ENCODE data around the gene BTD.
"Not testable (repeated sequence)": the region's sequence is repeated elsewhere in the genome, so short reads cannot be mapped to it uniquely, and the experiment has no call there.

Gene BTD

DNA sequence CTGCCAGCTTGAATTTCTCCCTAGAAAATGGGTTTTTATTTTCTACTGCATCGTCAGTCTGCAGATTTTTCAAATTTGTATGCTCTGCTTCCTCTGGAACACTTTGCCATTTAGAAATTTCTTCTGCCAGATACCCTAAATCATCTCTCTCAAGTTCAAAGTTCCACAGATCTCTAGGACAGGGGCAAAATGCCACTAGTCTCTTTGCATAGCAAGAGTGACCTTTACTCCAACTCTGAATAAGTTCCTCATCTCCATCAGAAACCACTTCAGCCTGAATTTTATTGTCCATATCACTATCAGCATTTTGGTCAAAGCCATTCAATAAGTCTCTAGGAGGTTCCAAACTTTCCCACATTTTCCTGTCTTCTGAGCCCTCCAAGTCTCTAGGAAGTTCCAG lies 3.0 kb downstream of the BTD start:
- not testable (repeated sequence) for DNase-seq (ENCODE audit: low read depth)

DNA sequence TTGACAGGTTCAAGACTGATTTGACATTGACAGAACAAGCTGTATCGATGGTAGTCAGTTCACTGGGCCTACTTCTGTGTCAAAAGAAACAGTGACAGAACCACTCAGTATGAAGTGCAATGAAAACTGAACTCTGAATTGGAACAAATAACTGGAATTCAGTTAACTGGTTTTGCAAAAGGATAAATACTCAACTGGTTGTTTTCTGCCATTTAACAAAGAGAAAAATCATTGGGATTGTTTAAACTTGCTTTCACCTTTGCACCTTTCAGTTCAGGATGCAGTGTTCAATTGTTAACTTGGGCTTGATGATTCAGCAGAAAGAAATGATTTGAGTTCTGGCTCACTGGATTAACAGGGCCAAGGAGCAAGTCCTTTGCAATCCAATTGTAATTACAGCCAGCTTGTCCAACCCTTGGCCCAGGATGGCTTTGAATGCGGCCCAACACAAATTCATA lies 4.9 kb downstream of the BTD start:
- no peak for DNase-seq (ENCODE audit: low read depth)

DNA sequence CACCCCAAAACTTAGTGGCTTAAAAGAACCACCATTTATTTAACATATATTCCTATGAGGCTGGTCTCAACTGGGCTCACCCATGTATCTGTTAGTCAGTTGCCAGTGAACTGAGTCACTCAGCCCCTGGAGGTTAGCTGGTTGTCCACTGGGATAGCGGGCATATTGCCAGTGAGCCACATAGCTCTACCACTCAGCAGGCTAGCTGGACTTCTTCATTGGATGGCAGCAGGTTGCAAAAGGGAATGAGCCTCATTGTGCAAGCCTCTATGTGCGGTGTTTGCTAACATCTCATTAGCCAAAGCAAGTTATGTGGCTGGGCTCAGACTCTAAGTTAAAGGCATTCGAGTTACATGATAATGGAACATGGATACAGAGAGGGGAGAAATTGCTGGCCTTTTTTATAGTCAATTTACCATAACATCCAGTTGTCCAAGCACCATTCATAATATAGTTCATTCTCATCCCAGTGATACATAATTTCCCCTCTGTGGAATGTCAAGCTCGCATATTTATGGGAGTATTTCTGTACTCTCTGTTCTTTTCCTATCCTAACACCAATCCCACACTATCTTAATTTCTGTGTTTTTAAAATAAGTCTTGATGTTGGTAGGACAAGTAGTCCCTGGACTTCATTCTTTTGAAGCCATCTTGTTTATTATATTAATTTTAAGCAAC lies 8.7 kb downstream of the BTD start:
- DNase-seq (ENCODE audit: low read depth): no peak

DNA sequence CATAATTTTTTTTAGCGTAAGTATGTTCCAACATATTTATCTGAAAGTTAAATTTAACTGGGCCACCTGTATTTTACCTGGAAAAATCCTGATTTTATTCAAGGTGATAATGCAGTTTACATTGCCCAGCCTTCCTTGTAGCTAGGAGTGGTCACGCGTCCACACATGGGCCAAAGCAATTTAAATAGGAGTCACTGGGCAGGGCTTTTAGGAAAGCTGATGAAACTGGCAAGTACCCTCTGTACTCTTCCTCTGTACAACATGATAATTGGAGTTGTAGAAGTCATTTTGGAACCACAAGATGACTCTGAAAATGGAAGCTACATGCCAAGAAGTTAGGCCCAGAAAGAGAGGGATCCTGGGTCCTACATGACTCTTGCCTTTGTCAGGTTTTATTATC lies 9.5 kb downstream of the BTD start:
- DNase-seq (ENCODE audit: low read depth): no peak

DNA sequence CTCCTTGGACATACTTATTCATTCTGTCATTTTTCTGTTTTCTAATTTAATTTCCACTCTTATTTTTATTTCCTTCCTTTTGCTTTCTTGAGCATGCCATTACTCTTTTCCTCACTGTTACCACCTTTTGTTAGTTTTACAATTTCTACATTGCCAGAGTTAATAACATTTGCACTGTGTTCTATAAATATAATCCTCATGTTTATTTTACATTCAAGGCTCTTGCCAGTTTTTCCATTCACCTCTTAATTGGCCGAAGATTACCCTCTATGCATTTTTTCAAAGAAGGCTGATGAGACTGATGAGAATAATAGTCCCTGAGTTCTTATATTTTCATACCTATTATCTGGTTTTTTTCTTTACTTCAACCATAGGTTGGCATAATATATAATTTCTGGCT lies 10.5 kb downstream of the BTD start:
- DNase-seq (ENCODE audit: low read depth): no peak

DNA sequence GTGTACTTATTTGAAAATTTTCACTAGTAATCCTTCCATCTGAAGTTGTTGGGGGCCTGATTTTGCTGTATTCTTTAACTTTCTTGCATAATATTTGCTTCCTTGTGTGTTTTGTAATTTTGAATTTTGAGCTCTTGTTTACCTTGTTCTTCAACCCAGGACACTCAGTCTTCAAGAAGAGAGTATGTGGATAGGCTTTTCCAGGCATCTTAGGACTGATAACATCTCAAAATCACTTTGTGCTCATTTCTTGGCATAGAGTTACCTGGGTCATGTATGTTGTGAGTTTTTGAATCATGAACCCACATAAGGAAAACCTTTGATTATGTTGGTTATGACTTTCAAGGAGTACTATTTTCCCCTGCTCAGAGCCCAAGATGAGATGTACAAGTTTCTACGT lies 13.4 kb downstream of the BTD start:
- DNase-seq (ENCODE audit: low read depth): no peak

DNA sequence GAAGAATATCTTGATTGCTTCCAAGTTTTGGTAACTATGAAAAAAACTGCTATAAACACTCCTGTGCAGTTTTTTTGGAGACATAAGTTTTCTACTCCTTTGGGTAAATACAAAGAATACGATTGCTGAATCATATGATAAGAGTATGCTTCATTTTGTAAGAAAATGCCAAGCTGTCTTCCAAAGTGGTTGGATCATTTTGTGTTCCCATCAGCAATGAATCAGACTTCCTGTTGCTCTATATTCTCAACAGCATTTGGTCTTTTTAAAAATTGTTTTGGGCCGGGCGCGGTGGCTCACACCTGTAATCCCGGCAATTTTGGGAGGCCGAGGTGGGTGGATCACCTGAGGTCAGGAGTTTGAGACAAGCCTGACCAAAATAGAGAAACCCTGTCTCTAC lies 14.5 kb downstream of the BTD start:
- no peak for DNase-seq (ENCODE audit: low read depth)

DNA sequence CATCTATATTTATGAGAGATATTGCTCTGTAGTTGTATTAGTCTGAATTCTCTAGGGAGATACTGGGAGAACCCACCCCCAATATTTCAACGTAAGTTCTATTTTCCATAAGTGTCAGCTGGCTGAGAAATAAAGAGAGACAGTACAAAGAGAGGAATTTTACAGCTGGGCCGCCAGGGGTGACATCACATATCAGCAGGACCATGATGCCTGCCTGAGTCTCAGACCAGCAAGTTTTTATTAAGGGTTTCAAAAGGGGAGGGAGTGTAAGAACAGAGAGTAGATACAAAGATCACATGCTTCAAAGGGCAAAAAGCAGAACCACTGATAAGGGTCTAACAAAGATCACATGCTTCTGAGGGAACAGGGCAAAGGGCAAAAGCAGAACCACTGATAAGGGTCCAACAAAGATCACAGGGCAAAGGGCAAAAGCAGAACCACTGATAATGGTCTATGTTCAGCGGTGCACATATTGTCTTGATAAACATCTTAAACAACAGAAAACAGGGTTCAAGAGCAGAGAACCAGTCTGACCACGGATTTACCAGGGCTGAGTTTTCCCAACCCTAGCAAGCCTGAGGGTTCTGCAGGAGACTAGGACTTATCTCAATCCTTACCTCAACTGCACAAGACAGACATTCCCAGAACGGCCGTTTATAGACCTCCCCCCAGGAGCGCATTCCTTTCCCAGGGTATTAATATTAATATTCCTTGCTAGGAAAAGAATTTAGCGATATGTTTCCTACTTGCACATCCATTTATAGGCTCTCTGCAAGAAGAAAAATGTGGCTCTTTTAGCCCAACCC lies 18.3 kb downstream of the BTD start:
- not testable (repeated sequence) for DNase-seq (ENCODE audit: low read depth)

DNA sequence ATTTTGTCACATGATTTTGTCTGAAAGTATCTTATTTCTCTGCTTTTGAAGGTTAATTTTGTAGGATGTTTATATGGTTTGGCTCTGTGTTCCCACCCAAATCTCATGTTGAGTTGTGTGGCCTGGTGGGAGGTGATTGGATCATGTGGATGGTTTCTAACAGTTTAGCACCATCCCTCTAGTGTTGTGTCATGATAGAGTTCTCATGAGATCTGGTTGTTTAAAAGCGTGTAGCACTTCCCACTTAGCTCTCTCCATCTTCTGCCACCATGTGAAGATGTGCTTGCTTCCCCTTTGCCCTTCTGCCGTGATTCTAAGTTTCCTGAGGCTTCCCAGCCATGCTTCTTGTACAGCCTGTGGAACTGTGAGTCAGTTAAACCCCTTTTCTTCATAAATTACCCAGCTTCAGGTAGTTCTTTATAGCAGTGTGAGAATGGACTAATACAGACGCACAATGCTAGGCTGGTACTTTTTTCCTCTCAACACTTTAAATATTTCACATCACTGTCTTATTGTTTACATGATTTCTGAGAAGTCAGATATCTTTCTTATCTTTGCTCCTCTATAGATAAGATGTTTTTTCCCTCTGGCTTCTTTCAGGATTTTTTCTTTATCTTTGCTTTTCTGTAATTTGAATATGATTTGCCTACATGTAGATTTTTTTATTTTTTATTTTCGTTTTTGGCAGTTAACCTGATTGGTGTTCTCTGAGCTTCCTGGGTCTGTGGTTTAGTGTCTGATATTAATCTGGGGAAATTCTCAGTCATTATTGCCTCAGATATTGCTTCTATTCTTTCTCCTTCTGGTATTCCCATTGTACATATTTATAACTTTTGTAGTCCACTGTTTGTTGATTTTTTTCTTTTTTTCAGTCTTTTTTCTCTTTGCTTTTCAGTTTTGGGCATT lies 22.2 kb downstream of the BTD start:
- no peak for DNase-seq (ENCODE audit: low read depth)

DNA sequence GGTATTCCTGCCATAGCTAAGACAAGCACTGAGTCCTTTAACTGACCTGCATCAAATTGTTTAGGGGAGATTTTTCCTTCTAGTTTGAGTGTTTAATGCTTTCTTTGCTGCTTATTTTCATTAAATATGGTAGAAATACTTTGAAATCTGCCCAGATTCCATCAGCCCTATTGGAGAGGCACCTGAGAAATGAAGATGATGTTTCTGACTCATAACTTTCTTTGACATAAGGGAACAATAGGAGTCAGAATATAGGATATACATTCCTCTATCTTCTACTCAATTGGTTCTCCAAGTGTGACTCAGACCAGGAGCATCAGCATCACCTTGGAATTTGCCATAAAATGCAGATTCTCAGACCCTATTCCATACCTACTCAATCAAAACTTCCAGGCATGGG lies 27.4 kb downstream of the BTD start:
- no peak for DNase-seq (ENCODE audit: low read depth)

DNA sequence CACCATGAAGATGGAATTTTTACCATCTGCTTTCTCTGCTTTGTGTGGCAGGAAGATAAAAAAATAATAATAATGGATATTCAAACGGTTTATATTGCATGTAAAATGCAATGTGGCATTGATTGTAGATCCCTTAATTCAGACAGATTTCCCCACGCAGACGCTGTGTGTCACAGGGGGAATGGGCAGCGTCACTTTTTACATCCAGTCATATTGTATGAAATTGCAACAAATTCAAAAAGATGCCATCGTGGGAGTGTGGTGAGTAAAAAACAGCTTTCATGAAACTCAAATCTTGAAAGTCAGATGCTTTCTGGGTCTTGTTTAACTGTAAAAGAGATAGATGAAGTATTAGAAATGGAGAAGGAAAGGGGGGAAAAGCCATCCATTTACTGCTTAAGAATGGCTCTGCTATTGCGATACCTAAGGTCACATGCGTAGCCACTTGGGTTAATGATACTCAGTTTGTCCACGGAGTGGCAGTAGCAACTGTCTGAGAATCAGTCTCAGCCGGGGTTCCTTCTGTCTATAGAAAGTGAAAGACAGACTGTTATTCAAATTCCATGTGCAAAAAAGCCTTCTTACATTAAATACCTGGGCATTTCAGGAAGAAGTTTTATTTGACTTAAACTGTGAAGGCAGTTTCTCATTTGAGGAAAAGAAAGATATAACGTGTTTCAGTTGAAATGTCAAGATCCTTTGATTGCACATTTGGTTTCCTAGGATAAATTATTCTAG lies 28.5 kb downstream of the BTD start:
- peak; percentile 50 for DNase-seq (ENCODE audit: low read depth)

DNA sequence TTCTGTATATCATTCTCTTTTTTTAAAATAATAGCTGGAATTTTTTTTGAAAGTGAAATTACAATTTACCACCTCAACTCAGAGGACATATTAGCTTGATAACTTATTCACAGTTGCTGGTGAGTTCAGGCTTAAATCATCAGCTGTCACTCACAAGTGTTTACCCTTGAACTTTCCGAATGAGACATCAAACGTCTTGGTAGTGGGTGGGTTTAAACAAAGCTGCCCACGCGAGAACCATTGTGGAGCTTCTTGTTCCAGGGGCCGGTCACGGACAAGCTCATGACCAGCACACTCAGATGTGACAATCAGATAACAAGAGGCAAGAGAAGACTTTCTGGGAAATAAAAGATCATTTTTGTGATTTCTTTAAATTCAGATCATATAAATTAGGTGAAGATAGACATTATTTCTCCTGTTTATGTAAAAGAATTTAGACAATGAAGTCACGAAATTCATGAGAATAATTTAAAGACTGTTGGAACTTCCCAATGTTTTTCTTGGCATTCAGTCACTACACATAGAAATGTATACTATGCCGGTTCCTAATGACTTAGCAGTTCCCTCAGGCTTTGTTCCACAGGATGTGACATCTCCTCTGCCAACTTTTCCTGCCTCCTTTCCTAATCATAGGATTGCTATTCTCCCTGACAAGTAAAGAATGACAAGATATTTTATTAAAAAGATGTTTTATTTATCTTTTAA lies 29.3 kb downstream of the BTD start:
- no peak for DNase-seq (ENCODE audit: low read depth)

DNA sequence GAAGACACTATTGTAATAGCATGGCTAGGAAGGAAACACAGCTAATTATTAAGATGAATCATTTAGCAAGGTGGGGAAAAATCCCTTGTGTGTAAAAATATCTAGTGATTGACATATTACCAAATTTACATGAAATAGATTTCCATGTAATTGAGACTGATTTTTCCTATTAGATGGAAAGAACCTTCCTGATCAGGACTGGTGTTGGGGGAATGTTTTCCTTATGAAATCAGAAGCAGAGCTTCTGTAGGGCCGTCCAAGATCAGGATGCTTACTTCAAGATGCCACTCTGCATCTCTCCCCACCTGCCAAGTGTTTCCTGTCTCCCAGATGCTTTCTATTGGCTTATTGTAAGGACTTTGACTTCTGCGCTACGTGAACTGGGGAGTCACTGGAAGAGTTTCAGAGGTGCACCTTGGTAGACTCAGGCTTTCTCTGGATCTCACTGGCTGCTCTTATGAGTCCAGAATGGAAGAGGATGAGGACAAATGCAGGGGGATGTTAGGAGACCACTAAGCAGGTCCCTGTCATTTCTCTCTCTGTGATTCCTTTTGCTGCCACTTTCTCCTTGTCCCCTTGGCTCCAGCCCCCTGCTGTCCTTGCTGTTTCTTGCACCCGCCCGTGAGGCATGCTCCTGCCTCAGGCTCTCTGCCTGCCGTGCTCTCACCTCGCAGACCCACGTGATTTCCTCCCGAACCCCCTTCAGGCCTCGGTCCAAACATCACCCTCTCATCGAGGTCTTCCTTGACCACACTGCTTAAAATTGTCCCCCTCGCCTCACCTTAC lies 30.1 kb downstream of the BTD start:
- DNase-seq (ENCODE audit: low read depth): no peak

DNA sequence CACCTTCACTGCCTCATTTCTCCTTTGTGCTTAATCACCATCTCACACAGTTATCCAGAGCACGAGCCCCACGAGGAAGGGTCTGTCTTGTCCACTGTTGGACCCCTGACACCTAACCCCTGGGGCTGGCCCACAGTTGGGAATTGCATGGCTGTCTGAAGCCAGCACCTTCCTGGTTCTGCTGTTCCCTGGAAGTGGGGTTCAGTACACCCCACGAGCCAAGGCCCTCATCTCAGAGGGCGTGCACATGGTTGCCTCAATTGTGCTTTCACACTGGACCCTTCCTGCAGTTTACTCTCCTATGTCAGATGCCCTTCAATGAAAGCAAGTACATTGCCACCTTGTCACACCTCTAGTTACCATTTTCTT lies 30.7 kb downstream of the BTD start:
- no peak for DNase-seq (ENCODE audit: low read depth)

DNA sequence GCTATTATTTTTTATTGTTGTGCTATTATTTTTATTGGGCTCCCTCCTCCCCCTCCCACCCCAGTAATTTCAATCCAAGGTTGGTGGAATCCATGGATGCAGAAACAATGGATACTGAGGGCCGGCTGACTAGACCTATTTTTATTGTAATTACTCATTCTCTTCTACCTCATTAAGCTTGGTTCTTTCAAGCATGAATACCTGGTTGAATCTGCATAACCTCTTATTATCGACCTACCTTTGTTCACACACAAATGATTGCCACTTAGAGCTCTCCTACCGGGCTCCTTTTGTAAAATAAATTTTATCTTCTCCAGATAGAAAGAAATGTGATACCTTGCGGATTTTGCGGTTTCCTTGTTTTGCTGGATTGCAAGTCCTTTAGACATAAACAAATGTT lies 31.6 kb downstream of the BTD start:
- no peak for DNase-seq (ENCODE audit: low read depth)

DNA sequence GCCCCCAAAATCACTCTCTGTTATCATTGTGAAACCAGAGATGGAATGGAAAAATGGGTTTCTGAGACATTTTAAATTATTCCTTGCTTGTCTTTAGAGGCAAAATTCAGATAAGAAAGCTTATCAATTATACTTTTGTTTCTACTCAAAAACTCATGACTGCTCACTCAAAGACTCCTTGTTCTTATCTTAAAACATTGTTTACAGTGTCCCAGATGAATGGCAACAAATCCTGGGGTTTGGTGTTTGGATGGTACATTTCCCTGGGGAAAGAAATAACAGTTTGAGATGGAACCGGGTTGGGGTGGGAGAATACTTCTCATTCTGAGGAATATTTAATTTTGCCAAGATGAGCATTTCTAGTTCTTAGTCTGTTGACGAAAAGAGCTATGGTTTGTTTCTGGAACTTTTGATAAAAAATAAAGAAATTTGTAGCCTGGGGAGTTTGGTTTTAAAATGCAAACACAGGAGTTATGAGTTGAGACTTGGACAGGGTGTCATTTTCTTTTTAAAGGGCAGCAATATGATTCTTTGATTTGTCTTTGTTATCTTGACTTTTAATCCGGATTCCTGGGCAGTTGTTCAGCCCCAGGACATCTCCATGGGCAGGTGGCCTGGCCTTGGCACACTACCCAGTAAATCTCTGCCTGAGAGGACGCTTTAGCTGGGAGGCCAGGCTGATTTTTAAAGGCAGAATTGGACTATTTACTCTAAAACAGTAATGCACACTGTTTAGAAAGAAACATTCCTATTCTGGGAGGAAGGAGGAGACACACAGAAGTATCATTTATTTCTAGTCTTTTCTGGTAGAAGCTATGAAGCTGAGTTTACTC lies 32.4 kb downstream of the BTD start:
- no peak for DNase-seq (ENCODE audit: low read depth)

DNA sequence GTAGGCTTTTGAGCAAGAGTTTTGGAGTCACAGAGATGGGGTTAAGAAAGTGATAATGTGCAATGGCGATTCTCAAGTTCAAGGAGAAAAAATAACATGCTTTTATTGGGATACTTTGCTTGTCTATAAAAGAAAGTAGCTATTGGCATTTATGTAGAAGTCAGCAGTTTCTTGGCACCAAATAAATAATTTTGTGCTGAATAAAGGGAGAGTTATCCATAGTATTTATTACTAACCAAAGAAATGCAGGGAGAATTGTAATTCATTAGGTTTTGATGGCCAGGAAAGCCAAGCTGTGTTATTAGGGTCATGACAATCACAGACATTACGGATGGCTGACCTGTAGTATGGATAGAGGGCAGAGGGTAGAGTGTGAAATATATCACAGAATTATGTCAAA lies 33.1 kb downstream of the BTD start:
- no peak for DNase-seq (ENCODE audit: low read depth)

DNA sequence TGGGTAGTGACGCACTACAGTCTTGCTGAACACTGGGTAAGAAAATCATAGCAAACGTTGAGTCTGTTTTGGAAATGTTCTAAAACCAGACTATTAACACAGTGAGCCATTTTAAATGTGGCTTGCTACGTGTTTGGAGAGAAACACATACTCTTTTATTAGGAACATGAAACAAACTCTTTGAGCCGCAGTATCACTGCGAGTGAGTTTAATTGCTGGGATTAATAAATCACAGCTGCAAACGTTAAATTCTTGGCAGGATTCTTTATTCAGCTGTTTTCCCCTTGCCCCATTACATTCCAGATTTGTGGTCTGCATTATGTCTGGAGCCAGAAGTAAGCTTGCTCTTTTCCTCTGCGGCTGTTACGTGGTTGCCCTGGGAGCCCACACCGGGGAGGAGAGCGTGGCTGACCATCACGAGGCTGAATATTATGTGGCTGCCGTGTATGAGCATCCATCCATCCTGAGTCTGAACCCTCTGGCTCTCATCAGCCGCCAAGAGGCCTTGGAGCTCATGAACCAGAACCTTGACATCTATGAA lies 33.6 kb downstream of the BTD start:
- no peak for DNase-seq (ENCODE audit: low read depth)

DNA sequence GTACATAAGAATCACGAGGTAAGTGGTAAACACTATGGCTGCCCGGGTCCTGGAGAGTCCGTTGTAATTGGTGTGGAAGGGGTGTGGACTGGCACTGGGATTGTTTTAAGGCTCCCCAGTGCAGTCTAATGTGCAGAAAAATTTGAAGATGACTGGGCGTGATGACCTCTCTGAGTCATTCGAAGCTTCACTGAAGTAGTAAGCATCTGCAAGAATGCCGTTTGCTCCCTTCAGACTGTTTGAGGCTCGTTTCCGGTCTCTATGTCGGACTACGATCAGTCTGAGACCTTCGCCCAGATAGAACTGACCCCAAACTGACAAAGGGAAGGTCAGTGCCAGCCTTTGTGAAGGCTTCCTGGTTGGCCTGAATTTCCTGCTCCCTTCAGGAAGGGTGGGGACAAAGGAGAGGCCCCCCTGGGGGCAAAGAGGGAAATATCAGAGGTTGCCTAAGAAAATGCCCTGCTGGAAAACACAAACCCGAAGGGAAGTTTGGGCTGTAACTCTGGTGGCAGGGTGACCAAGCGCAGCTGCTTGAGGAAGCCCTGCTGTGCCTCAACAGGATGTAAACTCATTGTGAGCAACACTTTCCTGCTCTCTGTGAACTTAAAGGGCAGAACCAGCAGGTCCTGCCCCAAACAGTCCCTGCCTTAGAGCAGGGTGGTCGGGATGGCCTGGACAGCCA lies 34.6 kb downstream of the BTD start:
- DNase-seq (ENCODE audit: low read depth): no peak

Data from stimulated activated CD4-positive, alpha-beta T cell treated with anti-CD3 and anti-CD28 coated beads, Interleukin-2, amount 100 ng/mL, for 4 hours (primary cell).